Activated naive CD4-positive, alpha-beta T cell treated with anti-CD3 and anti-CD28 coated beads for 36 hours (primary cell): ENCODE results near the gene UBA52. TPM values are rescaled to one million over a fixed set of nuclear protein-coding genes. Genes with fewer than 3 reads are reported as not detected.
A peak's percentile ranks its signal among the peaks of the same experiment; 100 is the strongest.

Experiments
- CTCF ChIA-PET: fragments of 350-600 bp; sonication (Branson Sonifier 250); formaldehyde crosslinking; loops from one replicate; lab custom pipeline; 2021; ENCODE audit warnings: antibody characterized with exemption; lab: Charles Lee
- DNase-seq: peaks from one replicate; pipeline ENCODE4 v3.0.0-alpha.2; 2020
- H3K27ac Mint-ChIP-seq: one replicate; pipeline ENCODE4 v1.8.0; 2021; ENCODE audit warnings: mild to moderate bottlenecking, mixed read lengths
- H3K27me3 Mint-ChIP-seq: one replicate; pipeline ENCODE4 v1.8.0; 2021; ENCODE audit warnings: low read depth, mixed read lengths
- H3K36me3 Mint-ChIP-seq: one replicate; pipeline ENCODE4 v1.8.0; 2021; ENCODE audit warnings: low read depth, mixed read lengths
- H3K4me1 Mint-ChIP-seq: one replicate; pipeline ENCODE4 v1.8.0; 2021; ENCODE audit warnings: low read depth, mixed read lengths
- H3K4me3 Mint-ChIP-seq: one replicate; pipeline ENCODE4 v1.8.0; 2021; ENCODE audit warnings: mild to moderate bottlenecking, moderate library complexity, mixed read lengths
- H3K9me3 Mint-ChIP-seq: one replicate; pipeline ENCODE4 v1.8.0; 2021; ENCODE audit warnings: mixed read lengths
- intact Hi-C: fragments of 100-400 bp; cut with micrococcal nuclease; formaldehyde crosslinking; loops from one replicate; pipeline ENCODE4 v1.15.1; 2023
- total RNA-seq, 2 experiments: library from RNA; stranded (reverse); gene quantifications; one replicate each; pipeline ENCODE4 v1.2.3, GENCODE V29; 2021

UBA52 gene
- total RNA-seq, 2 experiments from 2014 or later, result 1,997 to 2,122 TPM

DNA sequence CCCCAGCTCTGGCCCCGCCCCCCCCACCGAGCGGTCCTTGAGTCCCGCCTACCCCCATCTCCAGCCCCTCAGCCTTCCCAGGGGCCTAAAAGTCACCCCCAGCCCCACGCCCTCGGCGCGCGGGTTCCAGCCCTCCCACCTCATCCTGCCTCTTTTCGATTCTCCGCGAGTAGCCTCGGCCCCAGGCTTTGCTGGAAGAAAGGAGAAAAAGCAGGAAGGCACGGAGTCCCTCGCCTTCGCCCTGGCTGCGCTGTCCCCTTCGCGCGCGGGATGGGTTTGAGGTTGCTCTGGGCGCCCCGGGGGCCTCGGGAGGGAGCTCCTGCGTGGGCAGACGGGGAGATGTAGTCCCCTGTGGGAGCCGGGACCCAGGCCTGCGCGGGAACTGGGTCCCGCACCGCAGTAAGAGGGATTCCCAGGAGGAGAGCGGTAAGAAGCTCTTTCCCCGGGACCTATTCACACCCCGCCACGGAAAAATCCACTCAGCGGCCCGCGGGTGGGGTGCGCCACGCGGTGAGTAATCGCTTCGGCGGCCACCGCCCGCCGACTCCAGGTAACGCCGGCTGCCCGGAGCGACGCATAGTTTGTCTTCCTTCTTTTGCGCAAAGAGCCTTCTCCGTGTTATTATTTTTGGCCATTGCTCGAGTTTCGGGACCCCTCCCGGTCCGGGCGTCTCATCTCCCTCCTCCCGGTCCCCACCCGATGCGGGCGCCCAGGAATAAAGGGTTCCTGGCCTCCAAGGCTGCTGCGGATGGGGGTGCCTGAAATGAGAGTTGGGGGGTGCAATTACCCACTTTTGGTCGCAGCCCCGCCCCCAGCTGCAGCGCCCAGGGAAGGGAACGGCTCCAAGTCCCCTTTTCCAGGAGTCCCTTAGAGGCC lies 35.8 kb downstream of the UBA52 start:
- Mint-ChIP-seq H3K4me1 (peaks cover 20% of the 10 kb centered on the region), H3K27ac (no peak overlapping the region), H3K9me3 (no peaks in the 10 kb centered on the region), H3K27me3 (peaks cover 67% of the 10 kb centered on the region), H3K4me3 (no peak overlapping the region), H3K36me3 (no peaks in the 10 kb centered on the region)
- DNase-seq, result no peak
- intact Hi-C loops, result no loop called here
- CTCF ChIA-PET, result no interaction called here

DNA sequence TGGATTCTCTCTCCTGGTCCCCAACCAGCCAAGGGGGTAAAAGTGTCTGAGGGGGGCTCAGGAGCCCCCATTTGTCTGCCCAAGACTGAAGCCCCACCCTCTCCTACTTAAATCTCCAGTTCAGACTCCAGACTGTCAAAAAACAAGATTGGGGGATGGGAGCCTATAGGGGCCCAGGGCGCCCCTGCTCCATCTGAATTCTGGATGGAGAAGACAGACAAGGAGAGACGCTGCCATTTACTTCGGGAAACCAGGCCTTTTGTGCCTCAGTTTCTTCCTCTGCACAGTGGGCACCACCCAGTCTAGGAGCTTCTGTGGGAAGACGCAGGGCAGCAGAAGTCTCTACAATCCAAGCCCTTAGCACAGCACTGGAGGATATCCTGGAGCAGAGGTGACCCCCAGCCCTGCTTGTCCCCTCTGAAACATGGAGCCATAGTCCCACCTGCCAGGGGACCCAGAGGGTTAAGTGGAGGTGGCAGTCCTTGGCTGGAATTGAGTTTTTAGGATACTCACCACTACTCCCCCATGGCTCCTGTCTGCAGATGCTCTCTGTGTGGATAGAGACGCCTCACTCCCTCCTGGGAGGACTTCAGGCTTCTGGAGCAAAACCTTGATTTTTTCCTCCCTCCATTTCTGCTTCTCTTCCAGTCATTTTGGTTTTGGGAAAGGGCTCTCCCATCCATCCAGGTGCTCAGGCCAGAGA lies 36.6 kb downstream of the UBA52 start:
- CTCF ChIA-PET, result no interaction called here
- peaks cover 19% of the 10 kb centered on the region for H3K4me1 Mint-ChIP-seq
- intact Hi-C loops, result no loop called here
- no peaks in the 10 kb centered on the region for H3K36me3 Mint-ChIP-seq
- H3K27me3 Mint-ChIP-seq, result peaks cover 63% of the 10 kb centered on the region
- DNase-seq, result no peak
- H3K4me3 Mint-ChIP-seq, result no peak overlapping the region
- H3K9me3 Mint-ChIP-seq, result no peaks in the 10 kb centered on the region
- H3K27ac Mint-ChIP-seq, result no peak overlapping the region

DNA sequence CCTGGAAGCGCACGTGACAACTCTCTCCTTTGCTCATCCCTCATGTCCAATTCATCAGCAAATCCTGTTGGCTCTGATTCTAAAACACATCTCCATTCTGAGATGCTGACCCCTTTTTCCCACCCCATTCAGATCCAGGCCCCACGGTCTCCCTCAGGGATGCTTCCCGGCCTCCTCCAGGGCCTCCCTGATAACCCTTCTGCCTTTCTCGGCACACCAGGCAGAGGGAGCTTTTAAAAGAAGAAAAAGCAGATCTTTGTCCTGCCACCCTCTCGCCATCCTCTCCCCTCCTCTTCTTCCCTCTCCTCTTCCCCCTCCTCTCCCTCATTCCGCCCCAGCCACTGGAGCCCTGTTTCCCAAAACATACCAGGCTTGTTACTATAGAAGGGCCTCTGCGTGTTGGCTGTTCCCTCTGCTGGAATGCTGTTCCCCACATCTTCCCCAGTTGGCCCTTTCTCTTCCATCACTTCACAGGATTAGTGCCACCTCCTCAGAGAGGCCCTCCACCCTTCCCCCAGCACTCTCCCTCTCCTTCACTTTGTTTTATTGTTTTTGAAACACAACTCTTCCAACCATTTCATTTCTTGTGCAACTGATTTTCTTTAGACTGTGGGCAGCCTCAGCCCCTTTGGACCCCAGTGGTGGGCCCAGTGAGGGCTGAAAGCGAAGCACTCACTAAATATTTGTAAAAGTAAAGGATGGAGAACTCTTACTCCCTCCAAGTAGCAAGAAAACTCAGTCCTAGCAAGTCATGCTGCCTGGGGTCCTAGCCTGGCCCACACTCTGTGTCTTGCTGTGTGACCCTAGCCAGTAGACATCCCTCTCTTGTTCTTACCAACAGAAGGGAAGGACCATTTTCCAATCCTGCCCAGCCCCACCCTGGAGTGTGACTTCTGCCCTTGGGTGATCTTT lies 37.4 kb downstream of the UBA52 start:
- Mint-ChIP-seq H3K4me1 (peaks cover 22% of the 10 kb centered on the region), H3K27ac (no peak overlapping the region), H3K9me3 (no peaks in the 10 kb centered on the region), H3K36me3 (no peaks in the 10 kb centered on the region), H3K4me3 (no peak overlapping the region), H3K27me3 (peaks cover 65% of the 10 kb centered on the region)
- CTCF ChIA-PET, result no interaction called here
- no peak for DNase-seq
- intact Hi-C loops, result no loop called here

DNA sequence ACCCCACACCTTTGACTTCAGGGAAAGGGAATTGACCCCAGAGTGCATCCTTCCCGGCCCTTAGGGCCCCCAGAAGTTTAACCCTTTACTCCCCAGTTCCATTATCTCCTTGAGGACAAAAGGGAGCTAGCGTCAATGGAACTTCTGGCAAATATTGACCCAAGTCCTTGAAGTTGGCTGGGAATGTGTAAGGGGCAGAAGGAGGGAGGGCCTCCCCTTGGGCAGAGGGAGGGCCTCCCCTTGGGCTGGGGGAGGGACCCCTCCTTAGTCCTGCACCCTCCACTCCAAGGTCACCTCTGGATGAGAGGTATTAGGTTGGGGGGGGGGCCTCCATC lies 38.0 kb downstream of the UBA52 start:
- no peak for DNase-seq
- Mint-ChIP-seq H3K27me3 (peaks cover 70% of the 10 kb centered on the region), H3K27ac (no peak overlapping the region), H3K4me1 (peaks cover 22% of the 10 kb centered on the region), H3K36me3 (no peaks in the 10 kb centered on the region), H3K4me3 (no peak overlapping the region), H3K9me3 (no peaks in the 10 kb centered on the region)
- CTCF ChIA-PET, result no interaction called here
- intact Hi-C loops, result loop anchor here (10.0 kb wide), 1 partner anchor 175 kb away; no protein-coding TSS in a partner anchor

DNA sequence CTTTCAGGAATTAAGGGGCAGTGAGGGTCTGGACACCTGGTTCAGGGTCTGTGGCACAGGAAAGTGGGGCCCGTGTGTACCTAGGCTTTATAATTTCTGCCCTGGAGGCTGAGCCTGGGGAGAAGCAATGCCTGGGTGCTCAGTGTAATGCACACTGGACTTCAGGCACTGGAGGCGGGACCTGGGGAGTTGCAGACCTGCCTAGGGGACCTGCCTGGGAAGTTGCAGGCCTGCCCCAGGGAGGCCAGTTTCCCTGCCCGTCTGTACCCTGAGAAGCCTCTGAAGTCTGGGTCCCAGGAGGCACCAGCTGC lies 38.5 kb downstream of the UBA52 start:
- Mint-ChIP-seq H3K4me3 (no peak overlapping the region), H3K36me3 (no peaks in the 10 kb centered on the region), H3K27me3 (peaks cover 69% of the 10 kb centered on the region), H3K27ac (no peak overlapping the region), H3K9me3 (no peaks in the 10 kb centered on the region), H3K4me1 (peaks cover 22% of the 10 kb centered on the region)
- intact Hi-C loops, result loop anchor here (10.0 kb wide), 1 partner anchor 175 kb away; no protein-coding TSS in a partner anchor
- CTCF ChIA-PET, result no interaction called here
- DNase-seq, result no peak

DNA sequence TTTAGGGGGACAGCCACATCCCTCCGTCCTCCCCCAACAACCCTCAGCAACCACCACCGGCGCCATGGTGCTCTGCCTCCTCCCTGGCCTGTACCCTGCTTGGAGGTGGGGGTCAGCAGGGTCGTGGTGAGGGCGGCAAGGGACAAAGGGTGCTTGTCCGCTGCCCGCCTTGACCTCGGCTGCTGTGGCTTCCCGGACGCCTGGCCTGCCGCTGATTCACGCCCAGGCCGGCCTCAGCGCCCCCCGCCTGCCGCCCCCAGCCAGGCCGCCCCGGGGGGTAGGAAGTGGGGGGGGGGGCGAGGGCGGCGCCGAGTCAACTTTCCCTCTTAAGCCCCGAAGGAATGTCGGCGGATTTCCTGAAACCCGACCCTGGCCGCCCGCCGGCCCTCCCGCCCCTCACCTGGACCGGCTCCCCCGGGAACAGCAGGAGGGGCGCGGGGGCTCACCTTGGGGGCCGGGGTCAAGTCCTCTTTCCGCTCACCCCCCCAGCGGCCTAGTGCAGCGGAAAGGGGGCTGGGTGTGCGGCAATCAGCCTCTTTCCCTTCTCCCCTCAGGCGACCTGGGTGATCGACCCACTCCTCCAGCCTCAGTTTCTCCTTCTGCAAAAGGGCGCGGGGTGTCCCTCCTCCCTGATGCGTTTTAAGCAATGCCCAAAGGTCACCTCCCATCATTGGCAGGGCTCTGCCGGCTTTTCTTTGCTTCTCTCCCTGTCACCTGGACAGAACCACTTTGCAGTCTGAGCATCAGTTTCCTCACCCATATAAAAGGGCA lies 39.1 kb downstream of the UBA52 start:
- intact Hi-C loops, result loop anchor here (10.0 kb wide), 1 partner anchor 174 kb away; no protein-coding TSS in a partner anchor
- peaks cover 17% of the 10 kb centered on the region for H3K4me1 Mint-ChIP-seq
- H3K36me3 Mint-ChIP-seq, result no peaks in the 10 kb centered on the region
- H3K4me3 Mint-ChIP-seq, result no peak overlapping the region
- no peaks in the 10 kb centered on the region for H3K9me3 Mint-ChIP-seq
- H3K27me3 Mint-ChIP-seq, result peaks cover 65% of the 10 kb centered on the region
- CTCF ChIA-PET, result no interaction called here
- no peak for DNase-seq
- H3K27ac Mint-ChIP-seq, result no peak overlapping the region

DNA sequence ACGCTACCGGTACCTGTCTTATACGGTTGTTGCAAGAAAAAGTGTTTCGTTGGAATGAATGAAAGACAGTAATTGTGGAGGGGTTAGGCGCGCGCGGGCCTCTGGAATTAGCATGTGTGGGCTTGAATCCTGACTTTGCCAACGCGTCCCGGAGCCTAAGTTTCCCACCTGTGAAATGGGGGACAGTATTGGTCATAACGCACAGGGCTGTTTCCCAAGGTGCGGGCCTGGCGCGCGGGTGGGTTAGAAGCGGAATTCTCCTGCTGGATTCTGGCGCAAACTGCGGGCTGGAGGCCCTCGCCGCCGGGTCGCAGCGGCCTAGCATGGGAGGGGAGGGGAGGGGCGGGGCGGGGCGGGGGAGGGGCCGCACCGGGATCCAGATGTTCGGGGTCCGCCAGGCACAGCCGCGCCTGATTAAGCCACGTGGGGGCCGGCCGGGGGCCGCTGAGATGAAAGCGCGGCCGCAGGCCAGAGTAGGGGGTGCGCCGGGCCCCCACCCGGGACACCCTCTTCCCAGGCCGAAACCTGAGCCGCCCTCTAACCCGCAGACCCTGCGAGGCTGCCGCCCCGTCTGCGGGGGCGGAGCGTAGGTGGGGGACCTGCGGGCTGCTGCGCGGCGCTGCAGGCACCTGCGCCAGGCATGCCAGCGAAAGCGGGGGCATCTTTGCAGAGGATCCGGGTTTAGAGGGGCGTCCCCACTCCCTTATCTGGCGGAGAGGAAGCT lies 39.8 kb downstream of the UBA52 start:
- Mint-ChIP-seq H3K9me3 (no peaks in the 10 kb centered on the region), H3K27ac (no peak overlapping the region), H3K36me3 (no peaks in the 10 kb centered on the region), H3K4me3 (no peak overlapping the region), H3K4me1 (peaks cover 17% of the 10 kb centered on the region), H3K27me3 (peaks cover 65% of the 10 kb centered on the region)
- intact Hi-C loops, result loop anchor here (10.0 kb wide), 1 partner anchor 173 kb away; no protein-coding TSS in a partner anchor
- no peak for DNase-seq
- CTCF ChIA-PET, result no interaction called here

DNA sequence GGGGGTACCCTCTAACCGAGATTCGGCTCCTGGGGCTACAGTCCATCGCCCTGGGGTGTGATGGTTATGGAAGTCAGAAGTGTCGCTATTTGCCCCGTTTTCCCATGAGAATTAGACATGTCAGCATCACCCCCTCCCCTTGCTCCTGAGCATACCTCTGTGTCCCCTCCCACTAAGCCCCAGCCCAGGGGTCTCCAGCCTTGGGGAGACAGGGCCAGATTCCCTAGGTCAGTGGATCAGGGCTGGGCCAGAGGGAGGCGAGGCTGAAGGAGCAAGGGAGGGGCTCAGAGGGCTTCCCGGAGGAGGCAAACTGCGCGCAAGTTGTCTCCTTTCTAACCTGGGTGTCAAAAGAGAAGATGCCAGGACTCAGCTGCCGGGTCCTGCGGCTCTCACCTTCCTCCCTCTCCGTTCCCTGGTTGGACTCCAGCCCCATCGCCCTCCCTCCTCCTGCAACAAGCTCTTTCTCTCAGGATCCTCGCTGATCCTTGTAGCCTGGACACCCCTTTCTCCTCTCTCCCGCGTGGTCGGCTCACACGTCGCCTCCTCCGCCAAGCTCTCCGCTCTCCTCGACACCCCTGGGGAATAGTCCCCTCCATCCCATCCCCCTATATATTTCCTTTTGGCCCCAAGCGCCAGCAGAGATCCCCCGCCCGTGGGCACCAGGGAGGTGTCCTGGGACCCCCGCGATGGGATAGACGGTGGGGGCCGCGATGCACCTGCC lies 40.6 kb downstream of the UBA52 start:
- Mint-ChIP-seq H3K9me3 (no peaks in the 10 kb centered on the region), H3K4me1 (peaks cover 17% of the 10 kb centered on the region), H3K4me3 (peak overlapping the region; percentile 61), H3K36me3 (no peaks in the 10 kb centered on the region), H3K27ac (no peak overlapping the region), H3K27me3 (peaks cover 63% of the 10 kb centered on the region)
- no peak for DNase-seq
- intact Hi-C loops, result loop anchor here (10.0 kb wide), 1 partner anchor 173 kb away; no protein-coding TSS in a partner anchor
- CTCF ChIA-PET, result interaction anchor here (0.5 to 1.2 kb wide), 2 partner anchors 21 to 70 kb away, joined by 3 to 7 read pairs; no protein-coding TSS in a partner anchor

DNA sequence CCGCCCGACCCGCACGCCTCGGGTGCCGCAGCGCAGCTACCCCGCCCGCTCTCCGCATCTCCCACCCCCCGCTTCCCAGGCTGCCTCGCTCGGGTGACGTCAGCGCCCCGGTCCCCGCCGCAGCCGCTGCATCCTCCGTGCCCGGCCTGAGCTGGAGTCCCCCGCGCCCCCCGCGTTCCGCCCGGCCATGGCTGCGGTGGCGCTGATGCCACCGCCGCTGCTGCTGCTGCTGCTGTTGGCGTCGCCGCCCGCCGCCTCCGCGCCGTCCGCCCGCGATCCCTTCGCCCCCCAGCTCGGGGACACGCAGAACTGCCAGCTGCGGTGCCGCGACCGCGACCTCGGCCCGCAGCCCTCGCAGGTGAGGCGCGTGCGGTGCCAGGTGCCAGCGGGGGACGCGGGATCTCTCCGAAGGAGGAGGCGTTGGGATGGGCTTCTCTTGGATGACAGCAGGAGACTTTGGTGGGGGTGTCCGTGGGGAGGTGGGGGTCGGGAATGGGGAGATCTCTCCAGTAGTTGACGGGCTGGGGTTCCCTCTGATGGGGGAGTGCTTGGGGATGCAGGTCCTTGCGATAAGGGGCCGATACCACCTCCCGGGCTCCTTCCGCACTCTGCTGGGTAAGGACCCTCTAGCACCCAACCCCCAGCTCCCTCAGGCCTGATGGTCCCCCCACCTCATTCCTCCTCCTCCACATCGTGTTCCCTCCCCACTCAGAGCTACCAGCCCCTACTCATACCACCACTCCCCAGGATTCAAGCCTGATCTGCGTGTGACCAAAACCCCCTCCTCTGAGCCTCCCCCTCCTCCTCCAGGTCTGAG lies 41.3 kb downstream of the UBA52 start, which contains the start of gene TMEM59L:
Gene TMEM59L, plus strand, starts transcription at position 99 of the 817 bp plus-strand sequence. Its CDS starts 89 bp downstream, at position 188.
- CTCF ChIA-PET, result interaction anchor here (0.5 to 1.2 kb wide), 2 partner anchors 22 to 70 kb away, joined by 3 to 7 read pairs; no protein-coding TSS in a partner anchor
- intact Hi-C loops, result loop anchor here (10.0 kb wide), 1 partner anchor 172 kb away; no protein-coding TSS in a partner anchor
- Mint-ChIP-seq H3K4me3 (peak within 1 kb of the TSS; percentile 61), H3K36me3 (no peaks in the 10 kb centered on the region), H3K27me3 (peaks cover 62% of the 10 kb centered on the region), H3K9me3 (no peaks in the 10 kb centered on the region), H3K27ac (no peak within 1 kb of the TSS), H3K4me1 (peaks cover 17% of the 10 kb centered on the region)
- peak; percentile 56 for DNase-seq
